Ovary (tissue), 3 donors: ENCODE results near the gene PEA15.

Experiments
- CTCF ChIP-seq, 3 donors: fragments of 450-650 bp in 2 of 3; fragments of 200-600 bp in 1 of 3; IDR thresholded peaks; one replicate each; pipeline versions ENCODE4 v1.5.1 to v1.8.0; 2016 to 2022; ENCODE audit warnings: antibody characterized with exemption in 3 of 3, mild to moderate bottlenecking in 1 of 3
- EP300 ChIP-seq: sonication (generic); formaldehyde crosslinking; IDR thresholded peaks from one replicate; pipeline ENCODE4 v1.6.1; 2017; ENCODE audit warnings: antibody characterized with exemption
- POLR2A ChIP-seq: fragments of 450-650 bp; IDR thresholded peaks from one replicate; pipeline ENCODE4 v1.6.1; 2017; ENCODE audit warnings: antibody characterized with exemption, mild to moderate bottlenecking, moderate library complexity
- donor health status: DM: no; HTN: no; CAD: no.

GRCh38 chr1:160238408-160238807 lies 33.2 kb downstream of the PEA15 start:
- TF ChIP-seq EP300: no peak
- TF ChIP-seq POLR2A: no peak
- TF ChIP-seq CTCF (IDR thresholded peaks at IDR 0.05): no peak
